Measurements from ENCODE around the gene SCUBE1.

SCUBE1 gene

DNA sequence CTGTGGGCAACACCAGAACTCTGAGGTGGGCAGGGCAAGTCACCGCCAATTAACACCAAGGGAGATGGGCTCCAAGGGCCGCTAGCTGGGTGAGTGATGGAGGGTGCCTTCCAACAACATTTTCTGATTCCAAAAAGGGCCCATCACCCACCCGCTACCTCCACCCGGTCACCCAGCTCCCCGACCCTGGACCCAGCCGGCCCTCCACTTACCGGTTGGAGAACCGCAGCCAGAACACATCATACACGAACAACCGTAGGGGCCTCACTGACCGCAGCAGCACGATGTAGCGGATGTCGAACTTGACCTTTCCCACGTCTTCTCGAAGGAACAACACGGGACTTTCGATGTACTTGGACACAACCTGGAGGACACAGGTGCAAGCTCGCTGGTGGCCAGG, 171.0 kb downstream of the SCUBE1 start:
- H3K4me3 ChIP-seq (ENCODE audit: low read depth, low read length), result no peak overlapping the region
- TF ChIP-seq CTCF (IDR thresholded peaks at IDR 0.05; ENCODE audit: insufficient read depth, low read depth, low read length, missing control alignments), result no peak
- DNase-seq (ENCODE audit: low read depth), result no peak

DNA sequence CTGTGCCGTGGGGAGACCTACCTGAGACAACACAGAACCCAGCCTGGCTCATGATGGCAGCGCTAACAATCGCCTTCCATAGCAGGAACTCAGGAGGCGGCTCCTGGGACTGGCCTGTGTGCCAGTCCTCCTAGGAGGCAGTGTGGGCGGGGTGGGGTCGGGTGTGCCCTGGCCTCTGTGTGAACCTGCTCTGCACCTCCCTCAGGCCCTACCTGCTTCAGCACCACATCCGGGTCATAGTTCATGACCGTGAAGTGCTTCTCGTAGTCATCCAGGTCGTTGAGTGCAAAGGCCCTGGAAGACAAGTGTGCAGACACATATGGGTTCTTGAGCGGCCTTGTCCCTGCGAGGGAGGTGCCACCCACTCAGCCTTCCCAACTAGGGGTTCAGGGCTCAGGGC, 171.6 kb downstream of the SCUBE1 start:
- no peak for DNase-seq (ENCODE audit: low read depth)
- no peak for TF ChIP-seq CTCF (IDR thresholded peaks at IDR 0.05; ENCODE audit: insufficient read depth, low read depth, low read length, missing control alignments)

GRCh38 chr22:43171019-43171491, 172.1 kb downstream of the SCUBE1 start:
- TF ChIP-seq CTCF (IDR thresholded peaks at IDR 0.05; ENCODE audit: insufficient read depth, low read depth, low read length, missing control alignments), result no peak
- no peak overlapping the region for H3K4me3 ChIP-seq (ENCODE audit: low read depth, low read length)
- DNase-seq (ENCODE audit: low read depth), result no peak

More for the DNA sequence above, 171.6 kb downstream of the SCUBE1 start:
- no peak overlapping the region for H3K4me3 ChIP-seq (ENCODE audit: low read depth, low read length)

DNA sequence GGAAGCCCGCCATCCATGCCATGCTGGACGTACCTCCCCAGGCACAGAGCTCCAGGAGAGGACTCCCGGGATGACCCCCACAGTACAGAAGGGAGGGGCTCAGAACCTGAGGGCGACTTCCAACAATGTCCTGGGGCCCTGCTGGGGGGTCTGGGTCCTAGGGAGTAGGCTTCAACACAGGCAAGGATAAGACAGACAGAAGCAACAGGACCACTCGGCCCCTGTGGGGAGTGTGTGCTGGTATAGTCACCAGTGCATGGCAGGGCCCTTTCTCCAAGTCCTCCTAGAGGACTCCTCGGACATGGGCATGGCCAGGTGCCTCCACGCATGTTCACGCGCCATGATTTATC, 173.1 kb downstream of the SCUBE1 start:
- no peak overlapping the region for H3K4me3 ChIP-seq (ENCODE audit: low read depth, low read length)
- no peak for DNase-seq (ENCODE audit: low read depth)
- no peak for TF ChIP-seq CTCF (IDR thresholded peaks at IDR 0.05; ENCODE audit: insufficient read depth, low read depth, low read length, missing control alignments)

- no peak for DNase-seq (ENCODE audit: low read depth)
- no peak overlapping the region for H3K4me3 ChIP-seq (ENCODE audit: low read depth, low read length)
- TF ChIP-seq CTCF (IDR thresholded peaks at IDR 0.05; ENCODE audit: insufficient read depth, low read depth, low read length, missing control alignments), result no peak
Observed at GRCh38 chr22:43169310-43170130, 173.7 kb downstream of the SCUBE1 start.

DNA sequence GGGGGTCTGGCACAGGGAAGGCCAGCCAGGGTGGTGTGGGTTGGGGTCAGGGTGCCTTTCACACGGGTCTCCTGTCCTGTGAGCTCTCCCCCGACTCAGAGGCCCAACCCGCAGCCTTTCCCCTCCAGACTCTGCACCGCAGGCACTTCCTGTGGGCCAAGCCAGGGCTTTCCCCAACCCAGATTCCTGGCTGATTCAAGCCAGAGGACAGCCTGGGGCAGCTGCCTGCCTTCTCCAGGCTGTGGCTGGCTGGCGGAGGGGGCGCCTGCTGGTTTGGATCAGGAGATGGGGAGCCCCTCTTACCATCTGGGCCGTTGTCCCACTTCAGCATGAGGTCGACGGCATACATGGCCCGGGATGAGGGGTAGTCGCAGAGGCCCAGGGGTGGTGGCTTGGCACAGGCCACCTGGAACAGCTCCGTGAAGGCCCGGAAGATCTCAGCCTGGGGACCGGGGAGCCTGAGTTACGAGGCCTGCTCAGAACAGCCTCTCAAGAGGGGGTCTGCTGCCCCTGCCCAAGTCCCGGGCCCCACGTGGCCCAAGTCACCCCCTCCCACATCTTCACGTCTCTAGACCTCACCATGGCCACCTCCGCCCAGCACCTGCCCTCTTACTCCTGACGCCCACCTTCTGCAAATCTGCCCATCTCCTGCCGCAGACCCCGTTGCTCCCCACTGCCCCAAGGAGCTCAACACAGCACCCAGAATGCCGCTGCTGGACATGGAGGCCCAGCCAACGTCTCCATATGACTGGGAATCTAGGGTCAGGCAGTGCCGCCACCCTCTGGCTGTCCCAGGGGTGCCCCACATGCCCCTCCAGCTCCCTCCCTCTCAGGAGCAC, 174.5 kb downstream of the SCUBE1 start:
- no peak overlapping the region for H3K4me3 ChIP-seq (ENCODE audit: low read depth, low read length)
- no peak for DNase-seq (ENCODE audit: low read depth)
- TF ChIP-seq CTCF (IDR thresholded peaks at IDR 0.05; ENCODE audit: insufficient read depth, low read depth, low read length, missing control alignments), result no peak
